Natural killer cell (primary cell): ENCODE measurements around the gene VPS13D. TPM values are rescaled to one million over a fixed set of nuclear protein-coding genes. Genes with fewer than 3 reads are reported as not detected.

ENCODE experiments used
- ATAC-seq, 3 donors: fragments of 150-1000 bp in 2 of 3; fragments of 200-7000 bp in 1 of 3; cut with Tn5 transposase; 1 replicate in 1 of 3; 2 replicates in 2 of 3; pipeline ENCODE4 v1.10.0; 2021; ENCODE audit warnings: mild to moderate bottlenecking in 2 of 3, moderate library complexity in 2 of 3
- DNase-seq, 2 donors: peaks; one replicate each; pipeline versions ENCODE4 v3.0.0 to v3.0.0-alpha.2; 2013 to 2021; ENCODE audit warnings: mixed read lengths in 1 of 2
- H3K27ac ChIP-seq: one replicate; pipeline ENCODE4 v1.5.1; 2013; ENCODE audit warnings: mild to moderate bottlenecking, low read length
- H3K27me3 ChIP-seq: one replicate; pipeline ENCODE4 v1.6.1; 2013; ENCODE audit warnings: low read length; ENCODE audit not compliant: control insufficient read depth, insufficient read depth
- H3K36me3 ChIP-seq: one replicate; pipeline ENCODE4 v1.6.1; 2013; ENCODE audit warnings: low read length; ENCODE audit not compliant: control insufficient read depth, insufficient read depth
- H3K4me1 ChIP-seq: one replicate; pipeline ENCODE4 v1.6.1; 2013; ENCODE audit warnings: low read length; ENCODE audit not compliant: control insufficient read depth, insufficient read depth
- H3K4me3 ChIP-seq: one replicate; pipeline ENCODE4 v1.5.1; 2013; ENCODE audit warnings: low read length
- H3K9me3 ChIP-seq: one replicate; pipeline ENCODE4 v1.6.1; 2013; ENCODE audit warnings: low read length; ENCODE audit not compliant: control insufficient read depth, insufficient read depth
- H3K27ac Mint-ChIP-seq, 2 donors: one replicate each; pipeline ENCODE4 v1.8.0; 2022; ENCODE audit warnings: mild to moderate bottlenecking in 2 of 2, mixed read lengths in 2 of 2, moderate library complexity in 1 of 2
- H3K27me3 Mint-ChIP-seq, 2 donors: one replicate each; pipeline ENCODE4 v1.8.0; 2022; ENCODE audit warnings: low read depth in 2 of 2, mixed read lengths in 2 of 2
- H3K36me3 Mint-ChIP-seq: one replicate; pipeline ENCODE4 v1.8.0; 2022; ENCODE audit warnings: mixed read lengths
- H3K4me1 Mint-ChIP-seq, 2 donors: one replicate each; pipeline ENCODE4 v1.8.0; 2022; ENCODE audit warnings: mixed read lengths in 2 of 2
- H3K4me3 Mint-ChIP-seq: one replicate; pipeline ENCODE4 v1.8.0; 2022; ENCODE audit warnings: mild to moderate bottlenecking, moderate library complexity, mixed read lengths
- H3K9me3 Mint-ChIP-seq, 2 donors: one replicate each; pipeline ENCODE4 v1.8.0; 2022; ENCODE audit warnings: mixed read lengths in 2 of 2
- WGBS: methylation state at CpG from one replicate; pipeline ENCODE4 v1.1.7; 2013; ENCODE audit warnings: missing lambda C conversion rate; ENCODE audit not compliant: insufficient coverage; 5-methylcytosine and 5-hydroxymethylcytosine counted together
- intact Hi-C: fragments of 100-400 bp; cut with micrococcal nuclease; formaldehyde crosslinking; loops from one replicate; pipeline ENCODE4 v1.14.2; 2022
- total RNA-seq, 4 donors: library from RNA; stranded (reverse); fragments of 120-200 nt in 1 of 4; gene quantifications; one replicate each; pipeline versions ENCODE4 v1.2.3 to v1.2.4, GENCODE V29; 2013 to 2022
- TF ChIP-seq, protein P1 (sequence below): fragments of 200-600 bp; IDR thresholded peaks from one replicate; pipeline ENCODE4 v1.8.0; 2022; ENCODE audit warnings: antibody characterized with exemption

Gene VPS13D
- total RNA-seq, 3 donors from 2014 or later (not counting 1 experiment from before 2014, with no cell fraction given), result 66.3 to 94.0 (median 81.7) TPM

DNA sequence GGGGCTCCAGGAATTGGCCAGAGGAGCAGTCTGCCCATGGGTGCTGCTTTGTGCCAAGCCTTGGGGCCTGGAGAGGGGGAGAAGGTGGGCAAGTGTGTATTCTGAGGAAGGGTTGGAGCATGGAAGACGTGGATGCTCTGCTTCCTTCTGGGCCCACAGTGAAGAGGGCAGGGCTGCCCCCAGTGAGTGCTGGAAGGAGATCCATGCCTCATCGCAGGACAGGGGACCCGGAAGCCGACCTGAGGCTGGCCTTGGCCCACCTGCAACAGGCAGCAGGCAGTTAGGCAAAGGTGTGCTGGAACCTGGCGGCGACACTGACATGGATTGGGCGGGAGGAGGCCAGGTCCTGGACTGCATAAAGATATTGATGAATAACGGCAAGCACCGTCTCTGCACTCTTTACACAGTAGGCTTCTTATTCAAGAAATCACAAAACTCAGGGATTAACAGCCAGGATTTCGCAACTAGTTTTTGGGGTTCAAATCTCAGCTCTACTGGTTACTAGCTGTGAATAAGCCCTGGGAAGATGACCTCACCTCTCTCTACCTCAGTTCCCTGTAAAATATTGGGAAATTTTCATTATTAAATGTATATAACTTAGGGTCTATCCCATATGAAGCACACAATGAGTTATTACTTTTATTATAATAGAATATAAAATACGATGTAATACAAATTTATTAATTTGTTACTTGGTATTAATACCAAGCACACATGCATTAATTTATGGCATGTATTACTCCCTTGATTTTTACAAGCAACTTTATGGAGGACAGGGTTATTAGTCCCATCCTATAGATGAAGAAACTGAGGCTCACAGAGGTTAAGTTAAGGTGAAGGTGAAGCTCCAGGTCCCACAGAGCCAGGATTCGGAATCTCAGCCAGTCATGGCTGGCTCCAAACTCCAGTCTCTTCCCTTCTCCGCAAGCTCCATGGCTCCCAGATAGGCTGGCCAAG, 325.9 kb downstream of the VPS13D start:
- Histone ChIP-seq H3K27ac (no peak overlapping the region), H3K9me3 (no peaks in the 10 kb centered on the region), H3K4me3 (no peak overlapping the region), H3K4me1 (peaks cover under 1% of the 10 kb centered on the region), H3K36me3 (no peaks in the 10 kb centered on the region), H3K27me3 (no peaks in the 10 kb centered on the region)
- Mint-ChIP-seq H3K27me3 (no peaks in the 10 kb centered on the region), H3K36me3 (no peaks in the 10 kb centered on the region), H3K4me3 (no peak overlapping the region), H3K4me1 (peaks cover 3 to 13% of the 10 kb centered on the region in 2 donors), H3K27ac (no peak overlapping the region), H3K9me3 (no peaks in the 10 kb centered on the region)
- ATAC-seq, result no peak
- intact Hi-C loops, result no loop called here
- 94% methylated on average over 12 of the region's 13 CpGs for WGBS
- TF ChIP-seq, protein P1, sequence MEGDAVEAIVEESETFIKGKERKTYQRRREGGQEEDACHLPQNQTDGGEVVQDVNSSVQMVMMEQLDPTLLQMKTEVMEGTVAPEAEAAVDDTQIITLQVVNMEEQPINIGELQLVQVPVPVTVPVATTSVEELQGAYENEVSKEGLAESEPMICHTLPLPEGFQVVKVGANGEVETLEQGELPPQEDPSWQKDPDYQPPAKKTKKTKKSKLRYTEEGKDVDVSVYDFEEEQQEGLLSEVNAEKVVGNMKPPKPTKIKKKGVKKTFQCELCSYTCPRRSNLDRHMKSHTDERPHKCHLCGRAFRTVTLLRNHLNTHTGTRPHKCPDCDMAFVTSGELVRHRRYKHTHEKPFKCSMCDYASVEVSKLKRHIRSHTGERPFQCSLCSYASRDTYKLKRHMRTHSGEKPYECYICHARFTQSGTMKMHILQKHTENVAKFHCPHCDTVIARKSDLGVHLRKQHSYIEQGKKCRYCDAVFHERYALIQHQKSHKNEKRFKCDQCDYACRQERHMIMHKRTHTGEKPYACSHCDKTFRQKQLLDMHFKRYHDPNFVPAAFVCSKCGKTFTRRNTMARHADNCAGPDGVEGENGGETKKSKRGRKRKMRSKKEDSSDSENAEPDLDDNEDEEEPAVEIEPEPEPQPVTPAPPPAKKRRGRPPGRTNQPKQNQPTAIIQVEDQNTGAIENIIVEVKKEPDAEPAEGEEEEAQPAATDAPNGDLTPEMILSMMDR, result no peak
- DNase-seq, result no peak

DNA sequence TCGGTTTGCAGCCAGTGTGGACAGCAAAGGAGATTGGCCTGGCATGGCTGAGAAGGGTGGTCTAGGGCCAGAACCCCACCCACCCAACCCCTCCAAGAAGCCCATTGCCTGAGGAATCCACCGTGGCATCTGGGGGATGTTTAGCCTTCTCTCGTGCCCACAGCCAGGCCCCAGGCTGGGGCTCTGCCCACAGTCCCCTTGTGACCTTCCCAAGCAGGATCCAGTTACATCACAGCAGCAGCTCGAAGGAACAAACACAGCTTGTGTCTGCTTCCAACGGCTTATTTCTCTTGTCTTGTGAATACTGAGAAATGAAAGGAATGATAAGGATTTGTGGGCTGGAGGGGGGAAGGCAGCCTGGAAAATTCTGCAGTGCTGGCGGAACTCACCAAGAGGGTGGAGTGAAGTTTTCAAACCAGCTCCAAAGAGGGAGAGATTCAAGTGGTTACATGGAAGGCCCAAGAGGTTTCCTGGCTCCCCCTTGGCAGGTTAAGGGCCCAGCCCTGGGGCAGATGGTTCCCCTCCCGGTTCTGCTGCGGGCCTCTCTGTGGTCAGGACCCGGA, 326.6 kb downstream of the VPS13D start:
- 48% methylated on average over 9 of the region's 9 CpGs for WGBS
- DNase-seq, result no peak

DNA sequence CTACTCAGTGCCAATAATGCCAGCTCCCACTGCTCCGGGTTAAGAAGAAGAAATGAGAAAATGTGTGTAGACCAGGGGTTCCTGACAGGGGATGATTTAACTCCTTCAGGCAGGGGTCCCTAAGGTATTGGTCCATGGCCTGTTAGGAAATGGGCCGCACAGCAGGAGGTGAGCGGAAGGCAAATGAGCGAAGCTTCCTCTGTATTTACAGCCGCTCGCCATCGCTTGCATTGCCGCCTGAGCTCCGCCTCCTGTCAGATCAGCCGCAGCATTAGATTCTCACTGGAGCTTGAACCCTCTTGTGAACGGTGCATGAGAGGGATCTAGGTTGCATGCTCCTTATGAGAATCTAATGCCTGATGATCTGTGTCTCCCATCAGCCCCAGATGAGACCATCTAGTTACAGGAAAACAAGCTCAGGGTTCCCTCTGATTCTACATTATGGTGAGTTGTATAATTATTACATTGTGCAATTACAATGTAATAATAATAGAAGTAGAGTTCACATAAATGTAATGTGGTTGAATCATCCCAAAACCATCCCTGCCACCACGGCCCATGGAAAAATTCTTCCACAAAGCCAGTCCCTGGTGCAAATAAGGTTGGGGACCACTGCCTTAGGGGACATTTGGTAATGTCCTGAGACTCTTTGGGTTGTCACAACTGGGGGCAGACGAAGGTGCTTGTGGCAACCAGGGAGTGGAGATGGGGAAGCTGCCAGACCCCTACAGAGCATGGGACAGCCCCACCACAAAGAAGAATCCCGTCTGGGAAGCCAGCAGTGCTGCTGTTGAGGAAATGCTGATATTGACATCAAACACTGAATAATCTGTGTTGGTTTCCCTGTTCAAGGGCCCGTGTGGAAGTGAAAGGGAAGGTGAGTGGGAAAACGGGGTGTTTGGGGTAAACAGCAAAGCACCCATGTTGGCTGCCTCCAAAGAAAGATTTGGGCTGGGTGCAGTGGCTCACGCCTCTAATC, 327.4 kb downstream of the VPS13D start:
- no peaks in the 10 kb centered on the region for H3K4me1 ChIP-seq
- ATAC-seq, result no peak
- no peak for DNase-seq
- H3K36me3 ChIP-seq, result no peaks in the 10 kb centered on the region
- no peaks in the 10 kb centered on the region for H3K9me3 ChIP-seq
- no peaks in the 10 kb centered on the region for H3K27me3 ChIP-seq
- intact Hi-C loops, result no loop called here
- peaks cover 1% of the 10 kb centered on the region for H3K36me3 Mint-ChIP-seq
- H3K9me3 Mint-ChIP-seq, result peaks cover under 1 to 1% of the 10 kb centered on the region in 2 donors
- TF ChIP-seq, protein P1, result no peak
- no peaks in the 10 kb centered on the region for H3K27me3 Mint-ChIP-seq
- 91% methylated on average over 17 of the region's 17 CpGs for WGBS
- no peak overlapping the region for H3K27ac ChIP-seq
- peaks cover 0 to 10% of the 10 kb centered on the region in 2 donors for H3K4me1 Mint-ChIP-seq
- H3K27ac Mint-ChIP-seq, result no peak overlapping the region
- no peak overlapping the region for H3K4me3 ChIP-seq
- H3K4me3 Mint-ChIP-seq, result no peak overlapping the region

More for the DNA sequence above, 326.6 kb downstream of the VPS13D start:
- Histone ChIP-seq H3K27me3 (no peaks in the 10 kb centered on the region), H3K27ac (no peak overlapping the region), H3K9me3 (no peaks in the 10 kb centered on the region), H3K4me1 (no peaks in the 10 kb centered on the region), H3K4me3 (no peak overlapping the region), H3K36me3 (no peaks in the 10 kb centered on the region)
- Mint-ChIP-seq H3K4me1 (peaks cover 0 to 10% of the 10 kb centered on the region in 2 donors), H3K27me3 (no peaks in the 10 kb centered on the region), H3K27ac (no peak overlapping the region), H3K36me3 (no peaks in the 10 kb centered on the region), H3K9me3 (no peaks in the 10 kb centered on the region), H3K4me3 (no peak overlapping the region)
- ATAC-seq, result no peak
- TF ChIP-seq, protein P1, result no peak
- intact Hi-C loops, result no loop called here
